HG03196 (cell line): Measurements from ENCODE around the gene ZNF594.
"Not testable (repeated sequence)": the region's sequence is repeated elsewhere in the genome, so short reads cannot be mapped to it uniquely, and the experiment has no call there.

Experiments used
- ATAC-seq: cut with Tn5 transposase; IDR thresholded peaks from one replicate; pipeline ENCODE4 v1.9.1; 2021; ENCODE audit not compliant: unreplicated experiment

ZNF594 gene

GRCh38 chr17:5203178-5203907 lies 11.7 kb upstream of the ZNF594 start:
- ATAC-seq, result no peak

DNA sequence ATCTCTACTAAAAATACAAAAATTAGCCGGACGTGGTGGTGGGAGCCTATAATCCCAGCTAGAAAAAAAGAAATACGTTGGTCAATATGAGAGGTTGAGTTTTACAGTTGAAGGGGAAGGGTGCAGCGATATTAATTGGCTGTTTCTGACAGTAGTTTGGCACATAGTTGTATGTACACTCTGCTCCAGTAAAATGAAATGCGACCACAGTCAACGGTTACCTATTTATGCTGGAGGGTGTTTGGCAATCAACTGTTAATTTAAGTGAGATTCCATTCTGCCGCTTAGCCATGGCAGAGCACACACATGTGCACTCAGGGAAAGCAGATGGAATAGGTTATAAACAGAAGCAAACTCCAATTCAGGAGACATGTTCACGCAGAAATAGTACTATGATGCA lies 9.3 kb upstream of the ZNF594 start:
- no peak for ATAC-seq

DNA sequence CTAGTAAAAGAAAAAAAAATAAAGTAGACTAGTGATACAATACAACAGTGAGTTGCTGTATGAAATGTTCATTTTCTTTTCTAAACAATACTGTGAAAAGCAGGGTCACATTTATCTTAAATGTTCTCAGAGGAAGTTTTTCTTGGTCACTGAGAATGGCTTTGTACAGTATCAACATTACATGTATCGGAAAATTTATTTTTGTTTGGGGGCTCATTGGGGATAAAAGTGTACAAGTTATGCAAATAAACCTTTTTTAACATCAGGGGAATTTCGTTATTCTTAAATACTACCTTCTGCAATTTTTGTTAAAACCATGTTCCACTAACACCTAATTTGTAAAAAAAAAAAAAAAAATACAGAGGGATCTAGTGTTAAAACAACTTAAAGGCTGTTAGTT lies 8.7 kb upstream of the ZNF594 start:
- no peak for ATAC-seq

GRCh38 chr17:5198472-5198871 lies 6.8 kb upstream of the ZNF594 start:
- no peak for ATAC-seq

DNA sequence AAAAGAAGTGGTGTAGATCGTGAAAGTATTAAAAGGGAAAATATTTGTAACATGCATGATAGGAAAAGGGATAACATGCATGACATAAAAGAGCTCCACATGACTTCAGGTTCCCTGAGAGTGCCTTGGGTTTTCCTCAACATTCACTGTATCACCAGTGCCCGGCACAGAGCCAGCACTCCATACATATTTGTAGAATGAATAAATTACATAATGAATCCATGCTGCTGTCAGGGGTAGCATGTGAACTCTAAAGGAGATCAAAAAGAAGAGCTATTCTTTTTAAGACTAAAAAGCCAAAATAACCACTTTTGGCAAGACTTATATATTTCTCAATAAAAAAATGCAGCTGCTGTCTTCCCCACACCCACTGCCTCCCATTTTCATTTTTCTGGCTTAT lies 2.7 kb upstream of the ZNF594 start:
- no peak for ATAC-seq

GRCh38 chr17:5184288-5184687 lies 7.4 kb downstream of the ZNF594 start:
- no peak for ATAC-seq

GRCh38 chr17:5183410-5183793 lies 8.3 kb downstream of the ZNF594 start:
- ATAC-seq, result no peak

DNA sequence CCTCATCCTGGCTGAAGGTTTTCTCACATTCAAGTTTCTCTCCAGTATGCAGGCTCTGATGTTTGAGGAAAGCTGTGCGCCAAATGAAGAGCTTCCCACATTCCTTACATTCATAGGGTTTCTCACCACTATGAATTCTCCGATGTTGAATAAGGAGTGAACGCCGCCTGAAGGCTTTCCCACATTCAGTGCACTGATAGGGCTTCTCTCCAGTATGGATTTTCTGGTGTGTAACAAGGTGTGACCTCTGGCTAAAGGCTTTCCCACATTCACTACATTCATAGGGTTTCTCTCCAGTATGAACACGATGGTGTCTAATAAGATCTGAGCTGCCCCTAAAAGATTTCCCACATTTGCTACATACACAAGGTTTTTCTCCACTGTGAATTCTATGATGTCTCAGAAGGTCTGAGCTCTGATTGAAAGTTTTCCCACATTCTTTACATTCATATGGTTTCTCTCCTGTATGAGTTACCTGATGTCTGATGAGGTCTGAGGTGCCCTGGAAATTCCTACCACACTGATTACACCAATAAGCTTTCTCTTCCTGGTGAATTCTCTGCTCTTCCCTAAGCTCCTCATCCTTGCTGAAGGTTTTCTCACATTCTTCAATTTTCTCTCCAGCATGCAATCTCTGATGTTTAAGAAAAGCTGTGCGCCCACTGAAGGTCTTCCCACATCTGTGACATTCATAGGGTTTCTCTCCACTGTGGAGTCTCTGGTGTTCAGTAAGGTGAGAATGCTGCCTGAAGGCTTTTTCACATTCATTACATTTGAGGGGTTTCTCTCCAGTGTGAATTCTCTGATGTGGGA lies 8.9 kb downstream of the ZNF594 start:
- no peak for ATAC-seq

DNA sequence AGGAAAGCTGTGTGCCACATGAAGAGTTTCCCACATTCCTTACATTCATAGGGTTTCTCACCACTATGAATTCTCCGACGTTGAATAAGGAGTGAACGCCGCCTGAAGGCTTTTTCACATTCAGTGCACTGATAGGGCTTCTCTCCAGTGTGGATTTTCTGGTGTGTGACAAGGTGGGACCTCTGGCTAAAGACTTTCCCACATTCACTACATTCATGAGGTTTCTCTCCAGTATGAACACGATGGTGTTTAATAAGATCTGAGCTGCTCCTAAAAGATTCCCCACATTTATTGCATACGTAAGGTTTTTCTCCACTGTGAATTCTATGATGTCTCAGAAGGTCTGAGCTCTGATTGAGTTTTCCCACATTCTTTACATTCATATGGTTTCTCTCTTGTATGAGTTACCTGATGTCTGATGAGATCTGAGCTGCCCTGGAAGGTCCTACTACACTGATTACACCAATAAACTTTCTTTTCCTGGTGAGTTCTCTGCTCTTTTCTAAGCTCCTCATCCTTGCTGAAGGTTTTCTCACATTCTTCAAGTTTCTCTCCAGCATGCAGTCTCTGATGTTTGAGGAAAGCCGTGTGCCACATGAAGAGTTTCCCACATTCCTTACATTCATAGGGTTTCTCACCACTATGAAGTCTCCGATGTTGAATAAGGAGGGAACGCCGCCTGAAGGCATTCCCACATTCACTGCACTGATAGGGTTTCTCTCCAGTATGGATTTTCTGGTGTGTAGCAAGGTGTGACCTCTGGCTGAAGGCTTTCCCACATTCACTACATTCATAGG lies 10.0 kb downstream of the ZNF594 start:
- no peak for ATAC-seq

DNA sequence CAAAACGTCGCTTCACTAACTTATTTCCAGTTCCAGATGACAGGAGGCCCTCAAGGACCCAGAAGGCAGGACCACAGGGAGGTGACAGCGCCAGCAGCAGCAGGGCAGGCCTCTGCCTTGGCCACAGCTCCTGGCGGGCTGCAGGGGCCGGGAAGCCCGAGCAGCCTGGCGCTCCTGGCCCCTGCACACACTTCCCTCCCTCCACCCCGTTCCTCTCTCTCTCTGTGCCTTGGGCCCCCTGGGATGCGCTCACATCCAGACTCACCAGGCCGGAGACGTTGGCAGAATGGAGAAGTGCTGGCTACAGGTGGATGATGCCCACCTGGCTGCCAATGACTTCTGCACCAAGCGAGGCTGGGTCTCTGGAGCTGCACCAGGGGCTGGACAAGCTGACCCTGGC lies 12.7 kb downstream of the ZNF594 start:
- ATAC-seq, result no peak

DNA sequence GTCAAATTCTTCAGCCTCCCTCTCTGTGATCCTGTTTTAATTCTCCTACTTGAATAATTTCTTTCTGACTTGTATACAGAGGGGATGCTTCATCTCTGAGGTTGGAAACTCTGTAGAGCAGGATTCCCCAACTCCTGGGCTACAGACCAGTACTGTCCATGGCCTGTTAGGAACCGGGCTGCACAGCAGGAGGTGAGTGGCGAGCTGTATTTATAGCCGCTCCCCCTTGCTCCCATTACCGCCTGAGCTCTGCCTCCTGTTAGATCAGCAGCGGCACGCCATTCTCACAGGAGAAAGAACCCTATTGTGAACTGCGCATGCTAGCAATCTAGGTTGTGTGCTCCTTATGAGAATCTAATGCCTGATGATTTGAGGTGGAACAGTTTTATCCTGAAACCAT lies 16.6 kb downstream of the ZNF594 start:
- not testable (repeated sequence) for ATAC-seq

DNA sequence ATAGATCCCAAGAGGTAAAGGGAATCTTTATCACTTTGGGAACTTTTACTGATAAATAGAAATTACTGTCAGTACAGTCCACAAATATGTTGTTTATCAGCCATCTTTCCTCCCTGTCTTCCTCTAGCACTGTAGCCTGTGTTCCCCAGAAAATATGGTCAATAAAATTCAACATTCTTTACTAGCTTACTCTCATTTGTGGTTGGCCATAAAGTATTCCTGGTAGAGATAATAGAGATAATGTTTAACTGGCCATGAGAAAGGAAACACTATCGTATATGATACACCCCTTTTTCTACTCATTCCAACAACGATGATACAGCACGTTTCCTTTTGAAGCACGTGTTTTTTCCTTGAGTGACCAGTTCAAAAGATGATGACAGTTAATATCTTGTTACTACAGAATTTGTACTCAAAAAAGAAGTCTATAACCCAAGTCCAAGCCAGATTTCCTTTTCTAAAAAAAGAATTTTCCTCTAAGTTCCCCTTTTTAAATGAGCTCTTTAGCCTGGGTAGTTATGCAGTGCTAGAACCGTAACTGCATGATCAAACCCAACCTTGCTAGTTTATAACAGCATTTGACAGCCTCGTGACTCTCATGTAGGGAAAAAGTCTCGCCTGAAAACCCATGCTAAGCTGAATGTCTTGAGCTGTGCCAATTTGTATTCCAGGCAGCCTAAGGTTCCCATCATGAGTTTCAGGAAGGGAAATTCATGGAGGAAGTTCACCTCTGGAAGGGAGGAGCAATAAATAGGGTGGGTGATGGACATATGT lies 25.7 kb downstream of the ZNF594 start:
- not testable (repeated sequence) for ATAC-seq

- ATAC-seq, result no peak
Observed at GRCh38 chr17:5164436-5164835, 27.2 kb downstream of the ZNF594 start.

DNA sequence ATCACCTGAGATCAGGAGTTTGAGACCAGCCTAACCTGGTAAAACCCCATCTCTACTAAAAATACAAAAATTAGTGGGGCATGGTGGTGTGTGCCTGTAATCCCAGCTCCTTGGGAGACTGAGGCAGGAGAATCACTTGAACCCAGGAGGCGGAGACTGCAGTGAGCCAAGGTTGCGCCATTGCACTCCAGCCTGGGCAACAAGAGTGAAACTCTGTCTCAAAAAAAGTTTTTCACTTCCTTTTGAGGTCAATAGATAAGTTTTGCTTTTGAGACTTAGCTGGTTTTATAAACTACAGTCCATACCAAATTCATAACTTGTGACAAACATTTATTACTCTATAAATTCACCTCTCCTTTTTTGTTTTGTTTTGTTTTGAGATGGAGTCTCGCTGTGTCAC lies 29.9 kb downstream of the ZNF594 start:
- ATAC-seq, result not testable (repeated sequence)

DNA sequence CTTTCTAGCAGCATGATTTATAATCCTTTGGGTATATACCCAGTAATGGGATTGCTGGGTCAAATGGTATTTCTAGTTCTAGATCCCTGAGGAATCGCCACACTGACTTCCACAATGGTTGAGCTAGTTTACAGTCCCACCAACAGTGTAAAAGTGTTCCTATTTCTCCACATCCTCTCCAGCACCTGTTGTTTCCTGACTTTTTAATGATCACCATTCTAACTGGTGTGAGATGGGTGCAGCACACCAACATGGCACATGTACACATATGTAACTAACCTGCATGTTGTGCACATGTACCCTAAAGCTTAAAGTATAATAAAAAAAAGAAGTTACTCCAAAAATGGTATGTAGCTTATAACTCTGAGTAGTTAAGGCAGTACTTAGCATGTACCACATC lies 31.0 kb downstream of the ZNF594 start:
- not testable (repeated sequence) for ATAC-seq

DNA sequence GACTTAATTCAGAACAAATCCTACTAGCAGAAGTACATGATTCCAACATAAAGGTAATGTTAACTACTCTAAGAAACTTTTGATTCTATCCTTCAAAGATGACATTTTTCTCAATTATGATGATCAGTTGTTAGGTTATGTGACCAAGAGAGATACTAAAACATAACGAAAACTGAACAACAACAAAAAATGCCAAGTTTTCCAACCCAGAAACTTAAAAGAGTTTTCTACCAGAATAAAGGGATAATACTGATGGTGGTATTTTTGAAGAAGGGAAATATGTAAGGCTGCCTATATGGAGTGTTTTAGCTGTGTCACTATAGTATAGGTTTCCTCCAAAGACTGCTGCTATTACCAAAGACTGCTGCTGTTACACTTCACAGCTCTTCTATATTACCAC lies 45.5 kb downstream of the ZNF594 start:
- not testable (repeated sequence) for ATAC-seq

- ATAC-seq, result not testable (repeated sequence)
Observed at GRCh38 chr17:5142877-5143276, 48.8 kb downstream of the ZNF594 start.

DNA sequence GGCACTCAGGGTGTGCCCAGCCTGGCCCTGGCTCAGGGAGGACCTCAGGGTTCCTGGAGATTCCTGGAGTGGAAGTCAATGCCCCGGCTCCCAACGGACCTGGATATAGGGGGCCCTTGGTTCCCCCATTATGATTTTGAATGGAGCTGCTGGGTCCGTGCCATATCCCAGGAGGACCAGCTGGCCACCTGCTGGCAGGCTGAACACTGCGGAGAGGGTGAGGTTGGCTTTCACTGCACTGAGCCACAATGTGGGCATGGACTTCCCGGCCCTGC lies 52.3 kb downstream of the ZNF594 start:
- ATAC-seq, result no peak

- no peak for ATAC-seq
Observed at GRCh38 chr17:5138616-5139457, 52.8 kb downstream of the ZNF594 start.

DNA sequence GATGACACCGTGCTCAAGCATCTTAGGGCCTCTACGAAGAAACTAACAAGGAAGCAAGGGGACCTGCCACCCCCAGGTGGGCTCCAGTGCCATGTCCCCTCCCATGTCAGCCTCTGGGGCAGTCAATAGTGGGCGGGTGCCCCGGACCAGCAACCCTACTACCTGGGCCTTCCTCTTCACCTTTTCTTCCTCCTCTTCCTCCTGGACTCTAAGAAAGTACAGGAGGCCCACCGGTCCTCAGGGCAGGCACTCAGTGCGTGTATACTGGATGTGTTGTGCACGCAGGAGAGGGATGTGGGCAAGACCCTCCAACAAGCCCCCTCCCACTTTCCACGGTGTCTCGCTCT lies 53.5 kb downstream of the ZNF594 start:
- not testable (repeated sequence) for ATAC-seq
